Measurements from ENCODE around the gene ANKRD53.

GRCh38 chr2:70999362-70999761, 20.9 kb downstream of the ANKRD53 start:
- TF ChIP-seq, protein P1, sequence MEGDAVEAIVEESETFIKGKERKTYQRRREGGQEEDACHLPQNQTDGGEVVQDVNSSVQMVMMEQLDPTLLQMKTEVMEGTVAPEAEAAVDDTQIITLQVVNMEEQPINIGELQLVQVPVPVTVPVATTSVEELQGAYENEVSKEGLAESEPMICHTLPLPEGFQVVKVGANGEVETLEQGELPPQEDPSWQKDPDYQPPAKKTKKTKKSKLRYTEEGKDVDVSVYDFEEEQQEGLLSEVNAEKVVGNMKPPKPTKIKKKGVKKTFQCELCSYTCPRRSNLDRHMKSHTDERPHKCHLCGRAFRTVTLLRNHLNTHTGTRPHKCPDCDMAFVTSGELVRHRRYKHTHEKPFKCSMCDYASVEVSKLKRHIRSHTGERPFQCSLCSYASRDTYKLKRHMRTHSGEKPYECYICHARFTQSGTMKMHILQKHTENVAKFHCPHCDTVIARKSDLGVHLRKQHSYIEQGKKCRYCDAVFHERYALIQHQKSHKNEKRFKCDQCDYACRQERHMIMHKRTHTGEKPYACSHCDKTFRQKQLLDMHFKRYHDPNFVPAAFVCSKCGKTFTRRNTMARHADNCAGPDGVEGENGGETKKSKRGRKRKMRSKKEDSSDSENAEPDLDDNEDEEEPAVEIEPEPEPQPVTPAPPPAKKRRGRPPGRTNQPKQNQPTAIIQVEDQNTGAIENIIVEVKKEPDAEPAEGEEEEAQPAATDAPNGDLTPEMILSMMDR (IDR thresholded peaks at IDR 0.05), result no peak
- no peak for TF ChIP-seq POLR2A (IDR thresholded peaks at IDR 0.05)

Measured in esophagus squamous epithelium (tissue), 4 donors.